Adipocyte (in vitro differentiated cells): ENCODE data around the gene HDGFL3.
"Not testable (repeated sequence)": the region's sequence is repeated elsewhere in the genome, so short reads cannot be mapped to it uniquely, and the experiment has no call there.

Source experiments
- DNase-seq: peaks from one replicate; pipeline ENCODE4 v3.0.0-alpha.2; 2015; ENCODE audit warnings: low read depth
- H3K27me3 ChIP-seq: replicated peaks from 2 replicates; pipeline ENCODE4 v1.7.0; 2013; ENCODE audit warnings: mild to moderate bottlenecking, low read length, moderate library complexity; ENCODE audit not compliant: control insufficient read depth, insufficient read depth
- H3K36me3 ChIP-seq: 2 replicates; pipeline ENCODE4 v1.7.0; 2013; ENCODE audit warnings: low read length, mild to moderate bottlenecking, moderate library complexity; ENCODE audit not compliant: control insufficient read depth, insufficient read depth, severe bottlenecking
- H3K4me1 ChIP-seq: 2 replicates; pipeline ENCODE4 v1.7.0; 2013; ENCODE audit warnings: mild to moderate bottlenecking, low read length, moderate library complexity; ENCODE audit not compliant: control insufficient read depth, insufficient read depth
- H3K4me3 ChIP-seq: 2 replicates; pipeline ENCODE4 v1.7.0; 2013; ENCODE audit warnings: mild to moderate bottlenecking, low read length, moderate library complexity
- H3K9ac ChIP-seq: 2 replicates; pipeline ENCODE4 v1.7.0; 2013; ENCODE audit warnings: mild to moderate bottlenecking, low read length, moderate library complexity
- H3K9me3 ChIP-seq: 2 replicates; pipeline ENCODE4 v1.7.0; 2013; ENCODE audit warnings: mild to moderate bottlenecking, low read length, moderate library complexity; ENCODE audit not compliant: control insufficient read depth

The HDGFL3 gene

GRCh38 chr15:83164771-83165404, 42.7 kb downstream of the HDGFL3 start:
- Histone ChIP-seq H3K9me3 (peaks cover 5% of the 10 kb centered on the region), H3K36me3 (no peaks in the 10 kb centered on the region), H3K27me3 (no peaks in the 10 kb centered on the region), H3K4me3 (no peak overlapping the region), H3K4me1 (no peaks in the 10 kb centered on the region), H3K9ac (no peak overlapping the region)
- DNase-seq, result no peak

- H3K4me3 ChIP-seq, result no peak overlapping the region
- peak; percentile 38 for DNase-seq
- no peaks in the 10 kb centered on the region for H3K36me3 ChIP-seq
- no peak overlapping the region for H3K9ac ChIP-seq
- no peaks in the 10 kb centered on the region for H3K27me3 ChIP-seq
- H3K4me1 ChIP-seq, result no peaks in the 10 kb centered on the region
- H3K9me3 ChIP-seq, result peaks cover 5% of the 10 kb centered on the region
Measured at GRCh38 chr15:83164111-83164770, 43.4 kb downstream of the HDGFL3 start.

GRCh38 chr15:83163032-83163431, 44.6 kb downstream of the HDGFL3 start:
- DNase-seq, result no peak
- Histone ChIP-seq H3K4me3 (no peak overlapping the region), H3K9ac (no peak overlapping the region), H3K9me3 (peaks cover 5% of the 10 kb centered on the region), H3K36me3 (no peaks in the 10 kb centered on the region), H3K4me1 (no peaks in the 10 kb centered on the region), H3K27me3 (no peaks in the 10 kb centered on the region)

DNA sequence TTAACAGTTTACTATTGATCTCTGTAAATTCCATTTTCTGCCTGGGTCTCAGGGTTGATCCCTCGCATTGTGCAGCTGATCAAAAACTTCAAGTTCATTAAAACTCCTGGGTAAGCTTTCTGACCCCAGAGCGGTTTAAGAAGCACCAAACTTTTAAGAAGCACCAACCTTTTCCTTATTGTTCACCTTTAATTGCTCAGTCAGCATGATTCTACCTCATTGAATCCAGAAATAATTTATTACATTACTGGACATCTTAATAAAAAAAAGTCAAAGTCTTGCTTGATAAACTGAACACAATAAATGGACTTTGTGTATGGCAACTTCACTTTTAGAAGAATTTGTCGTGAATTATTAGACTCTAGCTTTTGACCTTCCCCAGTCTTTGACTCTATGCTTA, 46.9 kb downstream of the HDGFL3 start:
- H3K4me3 ChIP-seq, result no peak overlapping the region
- DNase-seq, result no peak
- no peaks in the 10 kb centered on the region for H3K36me3 ChIP-seq
- no peaks in the 10 kb centered on the region for H3K4me1 ChIP-seq
- H3K9me3 ChIP-seq, result no peaks in the 10 kb centered on the region
- H3K9ac ChIP-seq, result no peak overlapping the region
- H3K27me3 ChIP-seq, result no peaks in the 10 kb centered on the region

DNA sequence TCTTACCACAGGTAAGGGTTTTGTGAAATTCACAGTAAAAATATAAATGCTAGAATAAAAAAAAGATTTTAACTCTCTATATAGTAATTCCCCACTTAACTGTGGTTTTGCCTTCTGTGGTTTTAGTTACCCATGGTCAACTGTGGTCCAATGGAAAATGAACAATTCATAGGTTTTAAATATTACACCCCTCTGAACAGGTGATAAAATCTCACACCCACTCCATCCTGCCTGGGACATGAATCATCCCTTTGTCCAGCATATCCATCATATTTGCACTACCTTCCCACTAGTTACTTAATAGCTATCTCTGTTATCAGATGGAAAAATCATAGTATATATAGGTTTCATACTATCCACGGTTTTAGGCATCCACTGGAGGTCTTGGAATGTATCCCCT, 49.2 kb downstream of the HDGFL3 start:
- Histone ChIP-seq H3K4me1 (peaks cover 4% of the 10 kb centered on the region), H3K9ac (no peak overlapping the region), H3K36me3 (no peaks in the 10 kb centered on the region), H3K27me3 (no peaks in the 10 kb centered on the region), H3K9me3 (no peaks in the 10 kb centered on the region), H3K4me3 (no peak overlapping the region)
- no peak for DNase-seq

DNA sequence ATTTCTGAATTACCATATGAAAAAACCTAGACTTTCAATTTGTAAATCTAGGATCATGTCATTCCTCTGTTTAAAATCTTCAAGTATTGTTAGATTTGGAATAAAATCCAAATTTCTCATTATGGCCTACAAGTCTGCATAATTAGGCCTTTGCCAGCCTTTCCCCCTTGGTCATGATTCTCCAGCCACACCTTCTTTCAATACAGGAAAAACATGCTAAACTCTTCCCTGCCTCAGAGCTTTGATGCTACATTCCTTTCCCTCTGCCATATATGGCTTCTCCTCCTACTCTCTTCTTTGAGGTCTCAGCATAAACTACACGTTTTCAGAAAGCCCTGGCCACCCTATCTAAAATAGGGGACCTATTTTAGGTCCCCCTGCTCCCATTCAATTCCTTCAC, 51.7 kb downstream of the HDGFL3 start:
- Histone ChIP-seq H3K36me3 (peaks cover 4% of the 10 kb centered on the region), H3K4me1 (peaks cover 5% of the 10 kb centered on the region), H3K9me3 (no peaks in the 10 kb centered on the region), H3K27me3 (no peaks in the 10 kb centered on the region), H3K9ac (no peak overlapping the region), H3K4me3 (no peak overlapping the region)
- DNase-seq, result no peak

DNA sequence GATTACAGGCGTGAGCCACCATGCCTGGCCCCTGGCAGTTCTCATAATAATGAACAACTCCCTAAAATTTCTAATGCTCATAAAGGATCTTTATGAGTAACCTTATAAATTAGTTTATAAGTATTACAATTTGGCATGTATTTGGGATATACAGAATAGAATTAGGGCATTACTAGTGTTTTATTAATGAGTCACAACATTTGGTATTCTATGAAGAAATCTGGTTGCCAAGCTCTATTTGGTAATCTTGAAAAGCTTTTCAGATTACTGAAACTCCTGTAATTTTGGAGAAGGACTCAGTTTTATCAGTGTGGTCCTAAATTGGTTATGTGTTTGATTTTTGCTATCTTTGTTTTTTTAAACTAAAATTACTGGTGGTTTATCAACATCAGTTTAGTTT, 54.3 kb downstream of the HDGFL3 start:
- Histone ChIP-seq H3K36me3 (peaks cover 23% of the 10 kb centered on the region), H3K27me3 (no peaks in the 10 kb centered on the region), H3K9ac (no peak overlapping the region), H3K9me3 (no peaks in the 10 kb centered on the region), H3K4me1 (peaks cover 5% of the 10 kb centered on the region), H3K4me3 (no peak overlapping the region)
- no peak for DNase-seq

DNA sequence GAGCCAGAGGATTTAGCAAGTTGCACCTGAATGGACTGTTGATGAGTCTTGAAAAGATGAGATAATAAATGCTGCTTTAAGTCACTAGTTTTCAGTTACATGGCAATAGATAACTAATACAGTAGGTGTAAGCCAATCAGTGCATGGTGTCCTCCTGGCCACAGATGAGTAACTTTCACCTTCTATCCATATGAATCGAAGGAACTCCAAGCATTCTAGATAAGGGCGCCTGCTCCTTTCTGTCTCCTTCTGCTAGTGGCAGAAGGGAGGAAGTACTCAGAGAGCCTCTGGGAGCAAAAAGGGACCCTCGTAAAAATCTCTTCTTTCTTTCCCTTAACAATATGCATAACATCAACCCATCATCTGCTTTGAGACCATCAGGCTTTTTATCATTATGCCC, 62.9 kb downstream of the HDGFL3 start:
- Histone ChIP-seq H3K4me1 (no peaks in the 10 kb centered on the region), H3K9ac (no peak overlapping the region), H3K36me3 (peaks cover 25% of the 10 kb centered on the region), H3K9me3 (no peaks in the 10 kb centered on the region), H3K27me3 (no peaks in the 10 kb centered on the region), H3K4me3 (no peak overlapping the region)
- no peak for DNase-seq

DNA sequence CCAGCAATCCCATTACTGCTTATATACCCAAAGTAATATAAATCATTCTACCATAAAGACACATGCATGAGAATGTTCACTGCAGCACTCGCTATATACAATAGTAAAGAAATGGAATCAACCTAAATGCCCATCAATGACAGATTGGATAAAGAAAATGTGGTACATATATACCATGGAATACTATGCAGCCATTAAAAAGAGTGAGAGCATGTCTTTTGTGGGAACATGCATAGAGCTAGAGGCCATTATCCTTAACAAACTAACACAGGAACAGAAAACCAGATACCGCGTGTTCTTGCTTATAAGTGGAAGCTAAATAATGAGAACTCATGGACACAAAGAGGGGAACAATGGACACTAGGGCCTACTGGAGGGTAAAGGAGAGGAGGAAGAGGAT, 65.5 kb downstream of the HDGFL3 start:
- not testable (repeated sequence) for H3K27me3 ChIP-seq, H3K9me3 ChIP-seq, H3K9ac ChIP-seq, H3K4me1 ChIP-seq, H3K4me3 ChIP-seq, DNase-seq
- H3K36me3 ChIP-seq, result peaks cover 24% of the 10 kb centered on the region

- no peaks in the 10 kb centered on the region for H3K27me3 ChIP-seq
- no peak for DNase-seq
- H3K9me3 ChIP-seq, result no peaks in the 10 kb centered on the region
- H3K36me3 ChIP-seq, result peaks cover 11% of the 10 kb centered on the region
- no peak overlapping the region for H3K4me3 ChIP-seq
- H3K9ac ChIP-seq, result no peak overlapping the region
- H3K4me1 ChIP-seq, result no peaks in the 10 kb centered on the region
Measured at GRCh38 chr15:83132861-83133523, 74.6 kb downstream of the HDGFL3 start.

DNA sequence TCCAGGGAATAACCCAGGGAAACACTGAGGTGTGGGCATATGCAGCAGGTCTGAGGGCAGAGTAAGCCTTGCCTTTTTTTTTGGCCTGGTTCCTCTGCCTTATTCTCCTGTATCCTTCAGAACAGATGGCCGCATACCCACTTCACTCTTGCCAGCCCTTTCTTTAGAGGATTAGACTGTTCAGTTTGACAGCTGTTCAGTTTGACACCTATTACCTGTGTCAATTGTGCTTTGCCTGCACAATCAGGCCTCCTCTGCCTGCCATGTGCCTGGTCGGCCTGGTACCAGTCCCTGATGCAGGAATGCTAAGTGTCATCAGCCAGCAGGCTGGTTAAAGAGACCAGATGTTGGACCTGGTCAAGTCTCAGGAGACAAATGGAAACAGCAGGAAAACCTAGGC, 77.8 kb downstream of the HDGFL3 start:
- Histone ChIP-seq H3K4me1 (no peaks in the 10 kb centered on the region), H3K9ac (no peak overlapping the region), H3K9me3 (no peaks in the 10 kb centered on the region), H3K4me3 (no peak overlapping the region), H3K36me3 (peaks cover 8% of the 10 kb centered on the region), H3K27me3 (no peaks in the 10 kb centered on the region)
- no peak for DNase-seq
